ENCODE measurements around the gene NHEJ1. TPM values are rescaled to one million over a fixed set of nuclear protein-coding genes. Genes with fewer than 3 reads are reported as not detected.

NHEJ1 gene
- total RNA-seq, 1 donor from 2014 or later: 17.7 TPM

DNA sequence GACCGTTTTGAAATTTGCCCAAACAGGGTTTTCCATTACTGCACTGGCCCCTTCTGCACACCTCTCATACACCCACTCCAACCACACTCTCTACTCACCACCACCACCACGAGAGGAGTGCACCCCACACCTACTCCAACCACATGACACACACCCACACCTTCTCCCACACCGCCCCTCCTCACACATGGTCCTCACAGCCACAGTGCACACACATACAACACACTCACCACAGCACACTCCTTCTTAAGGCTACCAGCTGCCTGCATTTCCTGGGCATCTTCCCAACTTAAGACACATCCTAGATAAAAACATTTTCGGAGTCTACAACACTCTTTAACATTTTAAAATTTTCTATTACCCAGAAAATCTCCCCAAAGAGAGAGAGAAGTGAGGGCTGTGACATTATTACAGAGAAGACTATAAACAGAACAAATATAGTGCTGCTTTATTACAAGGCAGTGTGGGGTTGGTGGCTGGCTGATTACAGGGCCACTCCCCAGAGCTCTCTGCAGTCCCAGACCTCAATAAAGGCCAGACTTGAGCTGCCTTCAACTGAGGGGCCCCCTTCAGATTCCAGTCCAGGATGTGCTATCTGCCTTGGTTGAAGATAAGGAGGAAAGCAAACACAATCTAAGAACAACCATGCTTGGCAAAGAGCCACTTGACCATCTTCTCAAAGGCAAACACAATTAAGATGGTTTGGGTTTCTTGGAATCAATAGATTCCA is 36.1 kb downstream of the NHEJ1 start:
- Mint-ChIP-seq H3K27ac (no peak overlapping the region), H3K4me1 (ENCODE audit: low read depth) (peaks cover 42% of the 10 kb centered on the region), H3K36me3 (ENCODE audit: insufficient read depth) (peaks cover 2% of the 10 kb centered on the region)

DNA sequence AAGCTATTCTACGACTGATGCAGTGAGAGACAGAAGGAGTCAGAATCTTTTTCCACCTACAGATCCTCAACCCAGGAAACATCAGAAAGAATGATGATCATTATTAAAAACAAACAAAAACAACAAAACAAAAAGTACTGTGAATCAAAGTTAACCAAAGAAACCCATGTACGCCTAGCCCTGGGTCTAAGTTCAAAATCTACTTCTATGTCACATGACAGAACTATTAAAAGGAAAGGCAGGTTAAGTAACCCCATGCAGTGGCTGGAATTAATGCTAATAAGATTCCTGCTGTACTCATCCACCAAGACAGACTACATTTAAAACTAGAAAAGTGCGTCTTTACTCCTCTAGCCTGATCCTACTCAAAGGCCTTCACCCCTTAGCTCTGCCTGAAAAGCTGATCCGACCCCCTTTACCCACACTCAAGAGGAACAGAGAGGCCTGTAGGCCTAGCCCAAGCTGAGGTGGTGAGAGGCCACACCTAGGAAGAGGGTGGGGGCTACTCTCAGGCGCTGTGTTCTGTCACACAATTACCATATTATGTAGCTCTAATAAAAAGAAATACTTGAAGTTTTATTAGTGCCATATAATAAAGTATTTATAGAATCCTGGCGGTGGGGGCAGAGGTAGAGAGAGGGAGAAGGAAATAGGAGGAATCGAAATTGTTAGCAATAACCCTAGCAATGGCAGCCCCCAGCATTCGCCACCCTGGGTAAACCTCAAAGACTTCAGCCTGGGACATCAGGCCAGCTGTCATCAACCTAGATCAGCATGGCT is 37.1 kb downstream of the NHEJ1 start:
- Mint-ChIP-seq H3K4me1 (ENCODE audit: low read depth) (peaks cover 42% of the 10 kb centered on the region), H3K27ac (peak overlapping the region; percentile 68), H3K4me3 (ENCODE audit: low read depth) (no peak overlapping the region), H3K27me3 (peaks cover 83% of the 10 kb centered on the region), H3K36me3 (ENCODE audit: insufficient read depth) (peaks cover 2% of the 10 kb centered on the region), H3K9me3 (ENCODE audit: low read depth) (no peaks in the 10 kb centered on the region)
- DNase-seq (ENCODE audit: low spot score, unreplicated experiment): no peak
- TF ChIP-seq, protein P1, sequence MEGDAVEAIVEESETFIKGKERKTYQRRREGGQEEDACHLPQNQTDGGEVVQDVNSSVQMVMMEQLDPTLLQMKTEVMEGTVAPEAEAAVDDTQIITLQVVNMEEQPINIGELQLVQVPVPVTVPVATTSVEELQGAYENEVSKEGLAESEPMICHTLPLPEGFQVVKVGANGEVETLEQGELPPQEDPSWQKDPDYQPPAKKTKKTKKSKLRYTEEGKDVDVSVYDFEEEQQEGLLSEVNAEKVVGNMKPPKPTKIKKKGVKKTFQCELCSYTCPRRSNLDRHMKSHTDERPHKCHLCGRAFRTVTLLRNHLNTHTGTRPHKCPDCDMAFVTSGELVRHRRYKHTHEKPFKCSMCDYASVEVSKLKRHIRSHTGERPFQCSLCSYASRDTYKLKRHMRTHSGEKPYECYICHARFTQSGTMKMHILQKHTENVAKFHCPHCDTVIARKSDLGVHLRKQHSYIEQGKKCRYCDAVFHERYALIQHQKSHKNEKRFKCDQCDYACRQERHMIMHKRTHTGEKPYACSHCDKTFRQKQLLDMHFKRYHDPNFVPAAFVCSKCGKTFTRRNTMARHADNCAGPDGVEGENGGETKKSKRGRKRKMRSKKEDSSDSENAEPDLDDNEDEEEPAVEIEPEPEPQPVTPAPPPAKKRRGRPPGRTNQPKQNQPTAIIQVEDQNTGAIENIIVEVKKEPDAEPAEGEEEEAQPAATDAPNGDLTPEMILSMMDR (IDR thresholded peaks at IDR 0.05; ENCODE audit: unreplicated experiment): no peak

More for the DNA sequence above, 36.1 kb downstream of the NHEJ1 start:
- TF ChIP-seq, protein P1 (IDR thresholded peaks at IDR 0.05; ENCODE audit: unreplicated experiment): no peak
- H3K9me3 Mint-ChIP-seq (ENCODE audit: low read depth): no peaks in the 10 kb centered on the region
- peaks cover 82% of the 10 kb centered on the region for H3K27me3 Mint-ChIP-seq
- H3K4me3 Mint-ChIP-seq (ENCODE audit: low read depth): no peak overlapping the region
- DNase-seq (ENCODE audit: low spot score, unreplicated experiment): no peak

DNA sequence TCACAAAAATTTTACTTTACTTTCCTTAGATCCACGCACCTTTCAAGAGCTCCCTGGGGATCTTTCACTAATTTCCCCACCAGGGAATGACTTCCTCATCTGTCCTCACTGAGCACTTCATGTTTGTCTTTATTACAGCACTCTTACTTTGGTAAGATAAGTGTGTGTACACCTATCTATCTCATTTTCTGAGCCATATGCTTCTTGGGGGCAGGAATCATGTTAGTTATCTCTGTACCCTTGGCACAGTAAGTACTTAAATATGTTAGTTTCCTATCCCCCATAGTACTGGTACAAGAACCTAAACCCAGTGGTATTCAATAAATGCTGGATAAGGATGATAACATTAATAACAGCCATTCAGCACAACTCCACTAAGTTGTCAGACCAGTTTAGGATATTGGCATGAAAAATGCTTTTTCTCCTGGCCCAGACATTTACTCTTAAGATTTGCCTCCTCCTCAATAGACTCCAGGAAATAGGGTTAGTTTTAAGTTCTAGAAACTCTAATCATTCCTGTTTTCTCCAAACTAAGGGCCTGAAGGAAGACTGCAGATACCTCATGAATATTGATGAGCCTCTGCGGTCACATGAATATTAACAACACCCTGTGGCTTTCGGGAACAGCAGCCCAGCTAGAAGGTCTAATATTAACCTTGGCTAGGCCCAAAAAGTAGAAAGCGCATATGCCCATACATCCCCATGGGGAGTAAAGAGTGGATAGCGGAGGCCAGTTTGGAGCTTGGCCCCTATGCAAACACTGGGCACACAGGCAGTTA is 38.2 kb downstream of the NHEJ1 start:
- TF ChIP-seq, protein P1 (IDR thresholded peaks at IDR 0.05; ENCODE audit: unreplicated experiment): no peak
- H3K27ac Mint-ChIP-seq: no peak overlapping the region
- H3K27me3 Mint-ChIP-seq: peaks cover 83% of the 10 kb centered on the region
- DNase-seq (ENCODE audit: low spot score, unreplicated experiment): no peak
- peaks cover 40% of the 10 kb centered on the region for H3K4me1 Mint-ChIP-seq (ENCODE audit: low read depth)
- H3K9me3 Mint-ChIP-seq (ENCODE audit: low read depth): no peaks in the 10 kb centered on the region
- H3K4me3 Mint-ChIP-seq (ENCODE audit: low read depth): no peak overlapping the region
- H3K36me3 Mint-ChIP-seq (ENCODE audit: insufficient read depth): peaks cover 2% of the 10 kb centered on the region

DNA sequence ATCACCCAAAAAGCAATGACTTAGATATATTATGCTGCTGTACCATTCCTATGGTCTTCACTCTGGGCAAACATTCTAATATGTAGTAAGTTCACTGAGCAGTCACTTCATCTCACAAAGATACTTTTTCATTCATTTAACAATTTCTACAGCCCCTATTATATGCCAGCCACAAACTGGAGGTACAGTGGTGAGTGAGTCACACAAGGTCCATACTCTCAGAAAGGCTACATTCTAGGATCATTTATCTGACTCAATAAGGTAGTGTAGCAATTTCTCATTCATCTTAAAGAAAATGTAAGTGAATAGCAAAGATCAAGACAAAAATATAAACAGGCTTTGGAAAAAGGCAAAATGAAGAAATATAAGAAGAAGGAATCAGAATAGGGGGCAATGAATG is 40.5 kb downstream of the NHEJ1 start:
- TF ChIP-seq, protein P1 (IDR thresholded peaks at IDR 0.05; ENCODE audit: unreplicated experiment): no peak
- peaks cover 2% of the 10 kb centered on the region for H3K36me3 Mint-ChIP-seq (ENCODE audit: insufficient read depth)
- H3K9me3 Mint-ChIP-seq (ENCODE audit: low read depth): no peaks in the 10 kb centered on the region
- H3K27ac Mint-ChIP-seq: no peak overlapping the region
- no peak for DNase-seq (ENCODE audit: low spot score, unreplicated experiment)
- H3K4me3 Mint-ChIP-seq (ENCODE audit: low read depth): no peak overlapping the region
- H3K27me3 Mint-ChIP-seq: peaks cover 80% of the 10 kb centered on the region
- H3K4me1 Mint-ChIP-seq (ENCODE audit: low read depth): peaks cover 44% of the 10 kb centered on the region

Measured in progenitor cell of endocrine pancreas (in vitro differentiated cells).